Measurements from ENCODE around the gene TAPT1. TPM values are rescaled to one million over a fixed set of nuclear protein-coding genes. Genes with fewer than 3 reads are reported as not detected.

The TAPT1 gene
- total and polyA plus RNA-seq, 2 donors = 26.4 to 29.0 TPM

DNA sequence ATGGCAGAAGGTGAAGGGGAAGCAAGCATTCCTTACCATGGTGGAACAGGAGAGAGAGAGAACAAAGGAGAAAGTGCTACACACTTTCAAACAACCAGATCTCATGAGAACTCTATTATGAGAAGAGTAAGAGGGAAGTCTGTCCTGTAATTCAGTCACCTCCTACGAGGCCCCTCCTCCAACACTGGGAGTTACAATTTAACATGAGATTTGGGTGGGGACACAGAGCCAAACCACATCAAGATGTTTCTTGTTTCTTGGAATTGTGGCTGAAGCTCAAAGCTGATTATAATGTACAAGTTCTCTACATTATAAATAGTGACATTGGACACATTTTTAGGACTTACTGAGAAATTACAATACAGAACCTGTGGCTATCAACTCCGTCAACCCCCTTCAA, 29.5 kb upstream of the TAPT1 start:
- Histone ChIP-seq H3K27ac (ENCODE audit: low read depth in 1 of 2, low read length in 1 of 2) (no peak overlapping the region), H3K36me3 (ENCODE audit: control insufficient read depth in 2 of 2, insufficient read depth in 2 of 2, low read length in 1 of 2) (peaks cover 0 to 5% of the 10 kb centered on the region in 2 donors), H3K9me3 (ENCODE audit: control insufficient read depth in 2 of 2, insufficient read depth in 1 of 2, low read length in 1 of 2) (no peaks in the 10 kb centered on the region), H3K4me1 (ENCODE audit: control insufficient read depth in 2 of 2, insufficient read depth in 2 of 2, low read length in 2 of 2) (no peaks in the 10 kb centered on the region), H3K27me3 (ENCODE audit: control insufficient read depth in 2 of 2, insufficient read depth in 1 of 2, low read length in 1 of 2) (no peaks in the 10 kb centered on the region), H3K4me3 (ENCODE audit: low read length in 2 of 2) (no peak overlapping the region)
- 94% methylated on average over 2 of the region's 2 CpGs for WGBS
- no peak for DNase-seq (ENCODE audit: low read depth in 6 of 9, low spot score in 9 of 9)

DNA sequence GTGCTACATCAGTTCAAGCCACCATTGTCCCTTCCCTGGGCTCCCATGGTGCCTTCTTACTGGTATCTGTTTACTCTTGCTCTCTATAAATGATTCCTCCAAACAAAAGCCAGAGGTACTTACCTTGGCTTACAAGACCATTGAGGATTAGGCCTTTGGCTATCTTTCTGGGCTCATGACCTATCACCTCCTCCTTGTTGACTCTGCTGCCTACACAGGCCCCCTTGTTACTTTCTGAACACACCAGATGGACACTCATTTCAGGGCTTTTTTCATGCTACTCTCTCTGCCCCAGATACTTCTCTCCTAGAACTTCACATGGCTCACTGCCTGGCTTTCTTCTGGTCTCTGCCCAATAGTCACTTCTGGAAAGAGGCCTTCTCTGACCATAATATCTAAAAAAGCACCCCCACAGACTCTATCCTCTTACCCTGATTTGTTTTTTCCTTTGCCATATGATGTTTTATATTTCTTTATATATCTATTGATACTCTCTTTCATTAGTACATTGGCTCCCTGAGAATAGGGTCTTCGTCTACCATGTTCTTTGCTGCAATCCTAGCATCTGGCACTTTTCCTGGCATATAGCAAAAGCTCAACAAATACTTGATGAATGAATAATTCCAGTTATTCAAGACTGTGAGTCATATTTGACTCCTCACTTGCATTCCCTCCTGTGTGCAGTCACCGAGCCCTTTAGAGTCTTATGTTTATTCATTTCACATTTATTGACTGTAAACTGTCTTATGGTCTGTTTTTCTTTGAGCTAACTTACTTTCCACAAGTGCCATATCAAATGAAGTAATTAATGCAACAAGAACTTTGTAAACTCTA, 27.1 kb upstream of the TAPT1 start:
- no peaks in the 10 kb centered on the region for H3K9me3 ChIP-seq (ENCODE audit: control insufficient read depth in 2 of 2, insufficient read depth in 1 of 2, low read length in 1 of 2)
- H3K4me1 ChIP-seq (ENCODE audit: control insufficient read depth in 2 of 2, insufficient read depth in 2 of 2, low read length in 2 of 2) = no peaks in the 10 kb centered on the region
- H3K4me3 ChIP-seq (ENCODE audit: low read length in 2 of 2) = no peak overlapping the region
- no peak for DNase-seq (ENCODE audit: low read depth in 6 of 9, low spot score in 9 of 9)
- H3K27me3 ChIP-seq (ENCODE audit: control insufficient read depth in 2 of 2, insufficient read depth in 1 of 2, low read length in 1 of 2) = no peaks in the 10 kb centered on the region
- no peak overlapping the region for H3K27ac ChIP-seq (ENCODE audit: low read depth in 1 of 2, low read length in 1 of 2)
- H3K36me3 ChIP-seq (ENCODE audit: control insufficient read depth in 2 of 2, insufficient read depth in 2 of 2, low read length in 1 of 2) = peaks cover 0 to 5% of the 10 kb centered on the region in 2 donors
- WGBS = 98% methylated on average over 2 of the region's 2 CpGs

DNA sequence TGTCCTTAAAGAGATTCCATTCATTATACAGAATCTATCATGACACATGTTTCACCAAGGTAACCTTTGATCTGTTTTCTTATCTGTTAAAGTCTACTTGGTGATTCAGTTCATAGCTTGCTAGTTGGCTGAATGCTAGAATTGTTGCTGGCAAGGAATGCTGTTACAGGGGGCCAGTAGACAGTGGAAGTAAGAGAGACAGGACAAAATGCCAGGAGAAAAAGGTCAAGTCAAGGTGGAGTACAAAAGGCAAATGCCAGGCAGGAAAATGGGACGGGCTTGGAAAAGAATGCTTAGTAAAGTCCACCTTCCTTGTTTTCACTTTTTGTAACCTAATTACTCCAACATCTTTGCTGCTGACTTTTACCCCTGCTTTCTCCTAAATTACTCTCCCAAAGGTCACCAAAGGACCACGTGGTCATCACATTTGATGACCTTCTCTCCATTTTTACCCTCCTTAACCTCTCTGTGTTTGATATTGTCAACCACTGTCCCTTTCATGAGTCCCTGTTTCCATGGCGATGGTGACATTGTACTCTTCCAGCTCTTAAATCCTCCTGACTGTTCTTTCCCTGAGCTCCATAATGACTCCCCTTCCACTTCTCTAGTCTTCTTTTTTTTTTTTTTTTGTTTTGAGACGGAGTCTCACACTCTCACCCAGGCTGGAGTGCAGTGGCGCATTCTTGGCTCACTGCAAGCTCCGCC, 24.5 kb upstream of the TAPT1 start:
- peaks cover 0 to 5% of the 10 kb centered on the region in 2 donors for H3K36me3 ChIP-seq (ENCODE audit: control insufficient read depth in 2 of 2, insufficient read depth in 2 of 2, low read length in 1 of 2)
- no peaks in the 10 kb centered on the region for H3K27me3 ChIP-seq (ENCODE audit: control insufficient read depth in 2 of 2, insufficient read depth in 1 of 2, low read length in 1 of 2)
- no peak overlapping the region for H3K27ac ChIP-seq (ENCODE audit: low read depth in 1 of 2, low read length in 1 of 2)
- WGBS = 97% methylated on average over 6 of the region's 6 CpGs
- DNase-seq (ENCODE audit: low read depth in 6 of 9, low spot score in 9 of 9) = no peak
- H3K4me3 ChIP-seq (ENCODE audit: low read length in 2 of 2) = no peak overlapping the region
- H3K9me3 ChIP-seq (ENCODE audit: control insufficient read depth in 2 of 2, insufficient read depth in 1 of 2, low read length in 1 of 2) = no peaks in the 10 kb centered on the region
- no peaks in the 10 kb centered on the region for H3K4me1 ChIP-seq (ENCODE audit: control insufficient read depth in 2 of 2, insufficient read depth in 2 of 2, low read length in 2 of 2)

DNA sequence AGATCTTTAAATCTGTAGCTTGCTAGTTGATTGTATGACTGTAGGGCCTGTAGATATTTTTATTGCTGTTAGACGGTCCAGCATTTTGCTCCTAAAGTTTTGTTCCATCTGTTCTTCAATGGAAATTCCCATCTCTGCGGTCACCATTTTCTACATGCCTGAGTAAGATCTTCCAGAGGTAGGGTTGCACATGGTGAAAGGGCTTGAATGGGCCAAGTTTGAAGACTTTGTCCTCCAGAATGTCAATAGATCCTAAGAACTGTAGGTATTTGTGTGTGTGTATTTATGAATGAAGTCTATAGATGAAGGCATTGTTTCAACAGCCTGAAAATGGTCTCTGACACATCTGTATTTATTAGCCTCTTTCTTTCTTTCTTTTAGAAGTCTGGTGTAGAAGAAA, 22.3 kb upstream of the TAPT1 start:
- 98% methylated on average over 2 of the region's 2 CpGs for WGBS

DNA sequence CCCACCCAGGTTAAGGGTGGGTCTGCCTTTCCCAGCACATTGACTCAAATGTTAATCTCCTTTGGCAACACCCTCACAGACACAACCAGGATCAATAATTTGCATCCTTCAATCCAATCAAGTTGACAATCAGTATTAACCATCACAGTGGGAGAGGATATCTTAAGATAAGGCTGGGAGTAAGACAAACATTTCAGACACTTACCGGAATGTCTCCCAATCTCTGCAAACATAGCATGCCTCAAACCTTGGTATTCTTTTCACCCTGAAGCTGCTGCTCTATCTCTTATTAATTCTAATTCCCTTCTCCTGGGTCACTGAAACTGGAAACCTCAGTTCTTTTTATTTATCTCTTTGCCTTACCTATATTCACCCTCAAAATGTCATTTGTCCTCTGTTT, 19.0 kb upstream of the TAPT1 start:
- Histone ChIP-seq H3K9me3 (ENCODE audit: control insufficient read depth in 2 of 2, insufficient read depth in 1 of 2, low read length in 1 of 2) (no peaks in the 10 kb centered on the region), H3K27ac (ENCODE audit: low read depth in 1 of 2, low read length in 1 of 2) (no peak overlapping the region), H3K4me3 (ENCODE audit: low read length in 2 of 2) (no peak overlapping the region), H3K36me3 (ENCODE audit: control insufficient read depth in 2 of 2, insufficient read depth in 2 of 2, low read length in 1 of 2) (no peaks in the 10 kb centered on the region), H3K27me3 (ENCODE audit: control insufficient read depth in 2 of 2, insufficient read depth in 1 of 2, low read length in 1 of 2) (no peaks in the 10 kb centered on the region), H3K4me1 (ENCODE audit: control insufficient read depth in 2 of 2, insufficient read depth in 2 of 2, low read length in 2 of 2) (no peaks in the 10 kb centered on the region)
- no peak for DNase-seq (ENCODE audit: low read depth in 6 of 9, low spot score in 9 of 9)
- 100% methylated on average over 1 of the region's 1 CpG for WGBS

More for the DNA sequence above, 22.3 kb upstream of the TAPT1 start:
- Histone ChIP-seq H3K9me3 (ENCODE audit: control insufficient read depth in 2 of 2, insufficient read depth in 1 of 2, low read length in 1 of 2) (no peaks in the 10 kb centered on the region), H3K4me3 (ENCODE audit: low read length in 2 of 2) (no peak overlapping the region), H3K27me3 (ENCODE audit: control insufficient read depth in 2 of 2, insufficient read depth in 1 of 2, low read length in 1 of 2) (no peaks in the 10 kb centered on the region), H3K36me3 (ENCODE audit: control insufficient read depth in 2 of 2, insufficient read depth in 2 of 2, low read length in 1 of 2) (peaks cover 0 to 5% of the 10 kb centered on the region in 2 donors), H3K27ac (ENCODE audit: low read depth in 1 of 2, low read length in 1 of 2) (no peak overlapping the region), H3K4me1 (ENCODE audit: control insufficient read depth in 2 of 2, insufficient read depth in 2 of 2, low read length in 2 of 2) (no peaks in the 10 kb centered on the region)
- DNase-seq (ENCODE audit: low read depth in 6 of 9, low spot score in 9 of 9) = no peak

DNA sequence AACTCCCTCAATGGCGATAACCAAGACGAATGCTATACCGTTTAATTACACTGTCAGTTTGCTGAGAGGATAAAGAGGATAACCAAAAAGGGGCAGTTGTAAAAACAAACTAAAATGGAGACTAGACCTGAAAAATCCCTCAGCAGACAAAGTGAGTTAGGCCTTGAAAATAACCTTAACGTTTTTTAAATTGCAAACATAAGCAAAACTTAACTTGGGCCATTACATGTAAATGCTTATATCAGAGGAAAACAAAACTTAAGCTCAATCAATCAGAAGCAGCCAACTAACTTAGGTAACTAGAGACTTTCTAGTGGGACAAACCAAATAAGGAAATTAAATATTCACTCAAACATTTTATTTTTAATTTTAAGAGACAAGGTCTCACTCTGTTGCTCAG, 17.0 kb upstream of the TAPT1 start:
- no peaks in the 10 kb centered on the region for H3K4me1 ChIP-seq (ENCODE audit: control insufficient read depth in 2 of 2, insufficient read depth in 2 of 2, low read length in 2 of 2)
- no peaks in the 10 kb centered on the region for H3K9me3 ChIP-seq (ENCODE audit: control insufficient read depth in 2 of 2, insufficient read depth in 1 of 2, low read length in 1 of 2)
- no peak overlapping the region for H3K4me3 ChIP-seq (ENCODE audit: low read length in 2 of 2)
- H3K27me3 ChIP-seq (ENCODE audit: control insufficient read depth in 2 of 2, insufficient read depth in 1 of 2, low read length in 1 of 2) = no peaks in the 10 kb centered on the region
- no peak overlapping the region for H3K27ac ChIP-seq (ENCODE audit: low read depth in 1 of 2, low read length in 1 of 2)
- H3K36me3 ChIP-seq (ENCODE audit: control insufficient read depth in 2 of 2, insufficient read depth in 2 of 2, low read length in 1 of 2) = no peaks in the 10 kb centered on the region
- DNase-seq (ENCODE audit: low read depth in 6 of 9, low spot score in 9 of 9) = no peak
- 98% methylated on average over 4 of the region's 4 CpGs for WGBS

DNA sequence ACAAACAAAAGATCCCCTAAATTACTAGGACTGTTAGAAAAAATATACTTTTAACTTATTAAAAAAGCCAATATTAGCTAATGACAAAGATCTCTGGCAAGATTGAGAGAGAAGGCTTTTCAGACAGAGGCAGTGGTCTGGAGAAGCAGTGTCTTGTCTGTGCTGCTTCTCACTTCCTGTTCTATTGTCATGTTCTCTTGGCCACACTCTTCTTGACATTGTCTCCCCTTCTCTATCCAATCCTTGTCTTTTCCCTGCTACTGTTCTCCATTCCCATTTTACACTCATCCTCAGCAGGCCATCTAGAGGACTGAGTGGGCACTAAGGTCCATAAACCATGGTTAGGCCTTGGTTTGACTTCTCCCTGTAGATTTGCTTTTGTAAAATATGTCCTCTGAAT, 14.0 kb upstream of the TAPT1 start:
- DNase-seq (ENCODE audit: low read depth in 6 of 9, low spot score in 9 of 9) = no peak
- H3K9me3 ChIP-seq (ENCODE audit: control insufficient read depth in 2 of 2, insufficient read depth in 1 of 2, low read length in 1 of 2) = no peaks in the 10 kb centered on the region
- H3K27me3 ChIP-seq (ENCODE audit: control insufficient read depth in 2 of 2, insufficient read depth in 1 of 2, low read length in 1 of 2) = no peaks in the 10 kb centered on the region
- H3K27ac ChIP-seq (ENCODE audit: low read depth in 1 of 2, low read length in 1 of 2) = no peak overlapping the region
- H3K4me1 ChIP-seq (ENCODE audit: control insufficient read depth in 2 of 2, insufficient read depth in 2 of 2, low read length in 2 of 2) = no peaks in the 10 kb centered on the region
- no peaks in the 10 kb centered on the region for H3K36me3 ChIP-seq (ENCODE audit: control insufficient read depth in 2 of 2, insufficient read depth in 2 of 2, low read length in 1 of 2)
- H3K4me3 ChIP-seq (ENCODE audit: low read length in 2 of 2) = no peak overlapping the region

DNA sequence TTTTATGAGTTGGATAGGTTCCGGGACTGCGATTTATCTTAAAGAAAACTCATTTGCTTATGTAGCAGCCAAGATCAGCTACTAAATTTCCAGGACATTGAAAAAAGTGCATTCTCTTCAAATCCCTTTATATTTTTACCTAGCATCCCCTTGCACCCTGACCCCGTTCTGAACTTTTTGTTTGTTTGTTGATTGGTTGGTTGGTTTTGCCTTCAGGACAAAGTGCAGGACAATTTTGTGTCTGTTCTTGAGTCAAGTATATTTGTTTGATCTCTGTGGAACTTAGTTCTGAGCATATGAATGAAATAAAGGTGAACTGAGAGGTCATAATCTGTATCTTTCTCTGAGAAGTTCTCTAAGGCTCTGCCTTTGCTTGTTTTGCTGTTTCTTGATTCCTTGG, 12.8 kb upstream of the TAPT1 start:
- H3K27me3 ChIP-seq (ENCODE audit: control insufficient read depth in 2 of 2, insufficient read depth in 1 of 2, low read length in 1 of 2) = no peaks in the 10 kb centered on the region
- 97% methylated on average over 3 of the region's 3 CpGs for WGBS
- no peak overlapping the region for H3K27ac ChIP-seq (ENCODE audit: low read depth in 1 of 2, low read length in 1 of 2)
- no peak for DNase-seq (ENCODE audit: low read depth in 6 of 9, low spot score in 9 of 9)
- no peaks in the 10 kb centered on the region for H3K9me3 ChIP-seq (ENCODE audit: control insufficient read depth in 2 of 2, insufficient read depth in 1 of 2, low read length in 1 of 2)
- H3K36me3 ChIP-seq (ENCODE audit: control insufficient read depth in 2 of 2, insufficient read depth in 2 of 2, low read length in 1 of 2) = no peaks in the 10 kb centered on the region
- H3K4me3 ChIP-seq (ENCODE audit: low read length in 2 of 2) = no peak overlapping the region
- H3K4me1 ChIP-seq (ENCODE audit: control insufficient read depth in 2 of 2, insufficient read depth in 2 of 2, low read length in 2 of 2) = no peaks in the 10 kb centered on the region

DNA sequence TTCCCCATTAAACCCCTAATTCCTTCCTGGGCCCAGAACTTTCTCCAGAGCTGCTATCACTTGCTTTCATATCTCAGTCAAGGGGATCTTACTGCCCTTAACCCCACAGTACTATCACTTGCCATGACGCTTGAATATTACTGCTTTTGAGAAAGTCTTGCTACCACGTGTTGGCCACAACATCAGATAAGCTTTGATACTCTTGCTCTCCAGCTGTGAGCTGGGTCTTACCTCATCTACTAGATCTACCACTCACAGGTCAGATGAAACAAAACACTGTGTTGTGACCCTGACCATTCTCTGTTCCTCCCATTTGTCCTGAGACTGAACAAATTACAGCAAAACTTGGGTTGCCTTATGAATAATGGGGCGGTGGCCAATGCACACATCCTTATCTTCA, 12.1 kb upstream of the TAPT1 start:
- Histone ChIP-seq H3K4me1 (ENCODE audit: control insufficient read depth in 2 of 2, insufficient read depth in 2 of 2, low read length in 2 of 2) (no peaks in the 10 kb centered on the region), H3K36me3 (ENCODE audit: control insufficient read depth in 2 of 2, insufficient read depth in 2 of 2, low read length in 1 of 2) (no peaks in the 10 kb centered on the region), H3K27ac (ENCODE audit: low read depth in 1 of 2, low read length in 1 of 2) (no peak overlapping the region), H3K27me3 (ENCODE audit: control insufficient read depth in 2 of 2, insufficient read depth in 1 of 2, low read length in 1 of 2) (no peaks in the 10 kb centered on the region), H3K4me3 (ENCODE audit: low read length in 2 of 2) (no peak overlapping the region), H3K9me3 (ENCODE audit: control insufficient read depth in 2 of 2, insufficient read depth in 1 of 2, low read length in 1 of 2) (no peaks in the 10 kb centered on the region)
- WGBS = 89% methylated on average over 3 of the region's 3 CpGs
- no peak for DNase-seq (ENCODE audit: low read depth in 6 of 9, low spot score in 9 of 9)
